Fibroblast of skin of scalp (primary cell): Measurements from ENCODE around the gene EPOP.
"Not testable (repeated sequence)": the region's sequence is repeated elsewhere in the genome, so short reads cannot be mapped to it uniquely, and the experiment has no call there.

Source experiments
- DNase-seq: peaks from one replicate; pipeline ENCODE4 v3.0.0-alpha.2; 2013

EPOP gene

GRCh38 chr17:38637951-38638350 is 36.8 kb downstream of the EPOP start:
- no peak for DNase-seq

GRCh38 chr17:38636054-38636453 is 38.7 kb downstream of the EPOP start:
- DNase-seq: peak; percentile 24

GRCh38 chr17:38632334-38632733 is 42.4 kb downstream of the EPOP start:
- no peak for DNase-seq

GRCh38 chr17:38628441-38628840 is 46.3 kb downstream of the EPOP start:
- no peak for DNase-seq

GRCh38 chr17:38627957-38628356 is 46.8 kb downstream of the EPOP start:
- no peak for DNase-seq

GRCh38 chr17:38626606-38627226 is 48.0 kb downstream of the EPOP start:
- DNase-seq: not testable (repeated sequence)

- DNase-seq: no peak
Measured at GRCh38 chr17:38625482-38625881, 49.3 kb downstream of the EPOP start.

- DNase-seq: not testable (repeated sequence)
Measured at GRCh38 chr17:38624782-38625355, 49.9 kb downstream of the EPOP start.
